Astrocyte (in vitro differentiated cells and primary cell): ENCODE results near the gene ADARB2. TPM values are rescaled to one million over a fixed set of nuclear protein-coding genes. Genes with fewer than 3 reads are reported as not detected.

Experiments
- DNase-seq: peaks from one replicate; pipeline ENCODE4 v3.0.0-alpha.2; 2010; ENCODE audit warnings: low read depth
- FAIRE-seq: peaks from 2 replicates; lab custom pipeline; 2011; peaks lifted over from hg19 to GRCh38; lab: Jason Lieb, UNC
- H2AFZ ChIP-seq: 2 replicates; pipeline ENCODE4 v1.6.0; 2012; ENCODE audit warnings: low read depth, low read length, inconsistent platforms
- H3K27ac ChIP-seq: 2 replicates; pipeline ENCODE4 v1.5.1; 2011; ENCODE audit warnings: low read depth, low read length, inconsistent platforms
- H3K27me3 ChIP-seq: 2 replicates; pipeline ENCODE4 v1.6.0; 2011; ENCODE audit warnings: low read length, inconsistent platforms; ENCODE audit not compliant: insufficient read depth
- H3K36me3 ChIP-seq: 2 replicates; pipeline ENCODE4 v1.5.1; 2011; ENCODE audit warnings: low read length, inconsistent platforms; ENCODE audit not compliant: insufficient read depth
- H3K4me1 ChIP-seq: 2 replicates; pipeline ENCODE4 v1.5.1; 2011; ENCODE audit warnings: low read length, inconsistent platforms; ENCODE audit not compliant: insufficient read depth
- H3K4me2 ChIP-seq: 2 replicates; pipeline ENCODE4 v1.6.0; 2012; ENCODE audit warnings: low read length, inconsistent platforms
- H3K4me3 ChIP-seq: 2 replicates; pipeline ENCODE4 v1.5.1; 2011; ENCODE audit warnings: low read depth, mild to moderate bottlenecking, low read length, inconsistent platforms; ENCODE audit not compliant: insufficient read depth
- H3K79me2 ChIP-seq: 2 replicates; pipeline ENCODE4 v1.6.0; 2012; ENCODE audit warnings: mild to moderate bottlenecking, low read length, inconsistent platforms; ENCODE audit not compliant: insufficient read depth
- H3K9ac ChIP-seq: 2 replicates; pipeline ENCODE4 v1.6.0; 2012; ENCODE audit warnings: mild to moderate bottlenecking, low read length, inconsistent platforms
- H3K9me3 ChIP-seq: 2 replicates; pipeline ENCODE4 v1.5.1; 2012; ENCODE audit warnings: low read depth, mild to moderate bottlenecking, low read length, inconsistent platforms; ENCODE audit not compliant: insufficient read depth
- H4K20me1 ChIP-seq: 2 replicates; pipeline ENCODE4 v1.6.0; 2012; ENCODE audit warnings: low read length, inconsistent platforms; ENCODE audit not compliant: insufficient read depth
- H3K27ac Mint-ChIP-seq: one replicate; pipeline ENCODE4 v1.8.0; 2021; ENCODE audit warnings: mild to moderate bottlenecking, mixed read lengths; ENCODE audit not compliant: unreplicated experiment
- H3K27me3 Mint-ChIP-seq: one replicate; pipeline ENCODE4 v1.8.0; 2021; ENCODE audit warnings: low read depth, mixed read lengths; ENCODE audit not compliant: unreplicated experiment
- H3K36me3 Mint-ChIP-seq: one replicate; pipeline ENCODE4 v1.8.0; 2021; ENCODE audit warnings: low read depth, mixed read lengths; ENCODE audit not compliant: unreplicated experiment
- H3K4me1 Mint-ChIP-seq: one replicate; pipeline ENCODE4 v1.8.0; 2021; ENCODE audit warnings: low read depth, mixed read lengths; ENCODE audit not compliant: unreplicated experiment
- H3K4me3 Mint-ChIP-seq: one replicate; pipeline ENCODE4 v1.8.0; 2021; ENCODE audit warnings: mild to moderate bottlenecking, moderate library complexity, mixed read lengths; ENCODE audit not compliant: unreplicated experiment
- H3K9me3 Mint-ChIP-seq: one replicate; pipeline ENCODE4 v1.8.0; 2021; ENCODE audit warnings: mild to moderate bottlenecking, mixed read lengths; ENCODE audit not compliant: unreplicated experiment
- CTCF ChIP-seq: IDR thresholded peaks from 2 replicates; pipeline ENCODE4 v1.5.1; 2011; ENCODE audit warnings: low read depth, mild to moderate bottlenecking, inconsistent platforms, low read length, moderate library complexity; ENCODE audit not compliant: insufficient read depth
- EZH2 ChIP-seq: IDR thresholded peaks from 2 replicates; pipeline ENCODE4 v1.6.1; 2012; ENCODE audit warnings: mild to moderate bottlenecking, low read length, inconsistent platforms; ENCODE audit not compliant: insufficient read depth
- total RNA-seq: library from RNA; stranded (reverse); gene quantifications from 2 replicates; pipeline ENCODE4 v1.2.1, GENCODE V29; 2021

The ADARB2 gene
- total RNA-seq, 1 donor from 2014 or later: 0.18 TPM

GRCh38 chr10:1198453-1199344 is 538.6 kb downstream of the ADARB2 start:
- Histone ChIP-seq H3K9me3 (no peaks in the 10 kb centered on the region), H3K4me1 (no peaks in the 10 kb centered on the region), H3K36me3 (no peaks in the 10 kb centered on the region), H3K9ac (no peak overlapping the region), H2AFZ (no peak overlapping the region), H3K27me3 (no peaks in the 10 kb centered on the region), H3K4me3 (no peak overlapping the region), H3K4me2 (no peak overlapping the region), H4K20me1 (no peaks in the 10 kb centered on the region), H3K79me2 (no peaks in the 10 kb centered on the region), H3K27ac (no peak overlapping the region)
- Mint-ChIP-seq H3K27me3 (peaks cover 33% of the 10 kb centered on the region), H3K27ac (no peak overlapping the region), H3K4me3 (no peak overlapping the region), H3K4me1 (no peaks in the 10 kb centered on the region), H3K36me3 (no peaks in the 10 kb centered on the region), H3K9me3 (no peaks in the 10 kb centered on the region)
- TF ChIP-seq CTCF (no peak), EZH2 (no peak)
- DNase-seq (no peak), FAIRE-seq (no peak)

- H3K27ac Mint-ChIP-seq: no peak overlapping the region
- H3K4me3 ChIP-seq: no peak overlapping the region
- no peak overlapping the region for H3K27ac ChIP-seq
- H3K27me3 Mint-ChIP-seq: peaks cover 41% of the 10 kb centered on the region
- FAIRE-seq (no peak), DNase-seq (no peak)
- TF ChIP-seq CTCF (no peak), EZH2 (no peak)
- no peaks in the 10 kb centered on the region for H3K36me3 ChIP-seq
- H2AFZ ChIP-seq: no peak overlapping the region
- H3K9ac ChIP-seq: no peak overlapping the region
- no peak overlapping the region for H3K4me2 ChIP-seq
- H3K4me3 Mint-ChIP-seq: no peak overlapping the region
- no peaks in the 10 kb centered on the region for H4K20me1 ChIP-seq
- H3K9me3 ChIP-seq: no peaks in the 10 kb centered on the region
- H3K4me1 ChIP-seq: no peaks in the 10 kb centered on the region
- no peaks in the 10 kb centered on the region for H3K36me3 Mint-ChIP-seq
- H3K79me2 ChIP-seq: no peaks in the 10 kb centered on the region
- no peaks in the 10 kb centered on the region for H3K4me1 Mint-ChIP-seq
- no peaks in the 10 kb centered on the region for H3K27me3 ChIP-seq
- H3K9me3 Mint-ChIP-seq: no peaks in the 10 kb centered on the region
Observed at GRCh38 chr10:1197384-1197783, 539.9 kb downstream of the ADARB2 start.

GRCh38 chr10:1196656-1197055 is 540.7 kb downstream of the ADARB2 start:
- H3K9me3 Mint-ChIP-seq: no peaks in the 10 kb centered on the region
- no peak overlapping the region for H3K4me2 ChIP-seq
- H3K4me3 Mint-ChIP-seq: no peak overlapping the region
- H3K27me3 ChIP-seq: no peaks in the 10 kb centered on the region
- H3K4me1 ChIP-seq: no peaks in the 10 kb centered on the region
- no peak overlapping the region for H3K4me3 ChIP-seq
- H3K27me3 Mint-ChIP-seq: peaks cover 42% of the 10 kb centered on the region
- no peaks in the 10 kb centered on the region for H3K36me3 Mint-ChIP-seq
- no peak overlapping the region for H3K9ac ChIP-seq
- H3K27ac Mint-ChIP-seq: no peak overlapping the region
- no peaks in the 10 kb centered on the region for H3K9me3 ChIP-seq
- no peaks in the 10 kb centered on the region for H3K36me3 ChIP-seq
- H4K20me1 ChIP-seq: no peaks in the 10 kb centered on the region
- H3K79me2 ChIP-seq: no peaks in the 10 kb centered on the region
- no peak for TF ChIP-seq EZH2
- TF ChIP-seq CTCF: no peak
- no peak overlapping the region for H2AFZ ChIP-seq
- DNase-seq: no peak
- no peaks in the 10 kb centered on the region for H3K4me1 Mint-ChIP-seq
- no peak overlapping the region for H3K27ac ChIP-seq
- FAIRE-seq: no peak
